GM15510 (cell line): Measurements from ENCODE around the gene FXYD3.

Experiments used
- POLR2A ChIP-seq: IDR thresholded peaks from 3 replicates; pipeline ENCODE4 v1.6.1; 2011; ENCODE audit warnings: borderline replicate concordance; ENCODE audit not compliant: insufficient read length; ENCODE audit errors: extremely low read depth

Gene FXYD3

GRCh38 chr19:35079826-35080225 lies 35.8 kb upstream of the FXYD3 start:
- TF ChIP-seq POLR2A: no peak

DNA sequence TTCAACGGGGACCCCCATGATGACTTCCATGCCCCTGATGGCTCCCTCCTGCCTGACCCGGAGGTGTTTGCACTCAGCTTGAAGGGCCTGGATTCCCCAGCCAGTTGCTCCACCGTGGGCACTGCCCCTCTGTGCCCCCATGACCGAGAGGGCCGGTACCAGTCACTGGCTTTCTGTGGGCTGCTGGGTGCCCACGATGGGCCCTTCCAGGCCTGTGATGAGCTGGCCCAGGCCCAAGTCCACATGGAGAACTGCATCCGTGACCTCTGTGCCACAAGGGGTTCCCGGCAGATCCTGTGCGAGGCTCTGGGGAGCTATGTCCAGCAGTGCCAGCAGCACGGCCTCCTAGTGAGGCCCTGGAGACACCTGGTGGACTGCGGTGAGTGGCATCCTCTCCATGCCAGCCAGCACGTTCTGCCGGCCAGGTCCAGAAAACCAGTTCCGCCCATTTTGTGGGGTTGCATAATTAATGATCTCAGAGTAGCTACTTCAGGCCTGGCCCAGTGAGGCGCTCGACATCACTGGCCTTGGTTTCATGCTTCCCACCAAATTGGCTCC lies 34.9 kb upstream of the FXYD3 start:
- TF ChIP-seq POLR2A: no peak

DNA sequence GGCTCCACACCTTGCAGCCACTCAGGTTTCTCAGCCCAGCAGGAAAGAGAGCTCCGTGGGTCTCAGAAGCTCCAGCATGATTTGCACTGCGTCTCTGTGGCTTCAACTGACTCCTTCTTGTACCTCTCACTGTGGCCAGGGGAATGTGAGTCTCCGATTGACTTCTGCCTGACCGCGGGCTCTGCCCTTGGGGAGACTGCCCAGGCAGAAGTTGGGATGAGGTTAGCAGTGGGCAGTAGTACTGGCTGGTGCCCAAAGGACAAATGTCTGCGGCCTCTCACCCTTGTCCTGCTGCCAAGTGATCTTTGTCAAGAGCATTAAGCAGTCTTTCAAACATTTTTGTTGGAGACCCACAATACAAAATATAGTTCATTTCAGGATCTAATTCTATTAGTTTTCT lies 34.4 kb upstream of the FXYD3 start:
- no peak for TF ChIP-seq POLR2A

DNA sequence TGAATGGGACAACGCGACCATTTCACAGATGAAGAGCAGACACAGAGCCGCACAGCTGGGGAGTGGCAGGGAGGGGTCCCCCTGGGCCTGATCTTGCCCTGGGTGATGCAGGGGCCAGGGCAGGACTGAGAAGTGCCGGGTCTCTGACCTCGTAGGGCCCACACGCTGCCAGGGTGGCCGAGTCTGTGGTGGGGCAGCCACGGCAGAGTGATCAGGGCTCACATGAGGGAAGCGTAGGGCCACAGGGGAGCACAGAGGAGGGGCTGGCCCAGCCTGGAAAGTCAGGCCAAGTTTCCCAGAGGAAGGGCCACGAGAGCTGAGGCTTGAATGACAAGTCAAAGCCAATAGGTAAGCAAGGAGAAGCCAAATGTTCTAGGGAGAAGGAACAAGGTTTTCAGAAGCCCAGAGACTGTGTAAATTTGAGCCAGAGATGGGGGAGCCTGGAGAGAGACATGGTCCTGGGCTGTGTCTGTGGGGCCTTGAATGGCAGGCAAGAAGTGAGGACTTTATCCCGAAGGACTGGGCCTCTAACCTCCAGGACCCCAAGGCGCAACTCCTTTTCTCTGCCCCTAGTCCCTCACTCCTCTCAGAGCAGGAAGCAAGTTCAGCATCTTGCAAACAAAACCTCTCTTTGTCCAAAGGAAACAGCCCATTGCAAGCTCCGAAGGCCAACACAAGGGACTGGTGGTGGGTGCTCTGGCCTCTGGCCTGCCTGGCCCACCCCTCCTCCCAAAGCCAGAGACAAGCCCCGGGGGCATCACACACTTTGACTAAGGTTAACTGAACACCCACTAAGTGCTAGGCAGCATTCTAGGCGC lies 31.7 kb upstream of the FXYD3 start:
- TF ChIP-seq POLR2A: no peak

- TF ChIP-seq POLR2A: no peak
Observed at GRCh38 chr19:35084509-35084762, 31.2 kb upstream of the FXYD3 start.

- TF ChIP-seq POLR2A: no peak
Observed at GRCh38 chr19:35085947-35086346, 29.7 kb upstream of the FXYD3 start.

DNA sequence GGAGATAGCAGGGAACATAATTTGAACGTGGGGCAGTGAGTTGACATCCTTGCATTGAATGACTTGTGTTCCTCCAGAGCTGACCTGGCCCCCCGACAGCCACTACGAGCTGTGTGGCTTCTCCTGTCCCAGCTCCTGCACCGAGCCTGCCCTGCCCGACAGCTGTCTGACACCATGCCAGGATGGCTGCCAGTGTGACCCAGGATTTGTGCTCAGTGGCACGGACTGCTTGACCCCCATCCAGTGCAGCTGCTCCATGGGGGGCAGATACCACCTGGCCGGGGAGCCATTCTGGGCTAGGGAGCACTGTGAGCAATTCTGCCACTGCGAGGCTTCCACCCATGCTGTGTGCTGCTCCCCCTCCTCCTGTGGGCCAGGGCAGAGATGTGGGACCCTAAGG lies 29.2 kb upstream of the FXYD3 start:
- no peak for TF ChIP-seq POLR2A

GRCh38 chr19:35087393-35087792 lies 28.2 kb upstream of the FXYD3 start:
- no peak for TF ChIP-seq POLR2A

GRCh38 chr19:35088131-35088913 lies 27.3 kb upstream of the FXYD3 start:
- TF ChIP-seq POLR2A: no peak

- no peak for TF ChIP-seq POLR2A
Observed at GRCh38 chr19:35089554-35089953, 26.1 kb upstream of the FXYD3 start.

GRCh38 chr19:35090160-35090505 lies 25.5 kb upstream of the FXYD3 start:
- no peak for TF ChIP-seq POLR2A

- TF ChIP-seq POLR2A: no peak
Observed at GRCh38 chr19:35090506-35091214, 25.0 kb upstream of the FXYD3 start.

DNA sequence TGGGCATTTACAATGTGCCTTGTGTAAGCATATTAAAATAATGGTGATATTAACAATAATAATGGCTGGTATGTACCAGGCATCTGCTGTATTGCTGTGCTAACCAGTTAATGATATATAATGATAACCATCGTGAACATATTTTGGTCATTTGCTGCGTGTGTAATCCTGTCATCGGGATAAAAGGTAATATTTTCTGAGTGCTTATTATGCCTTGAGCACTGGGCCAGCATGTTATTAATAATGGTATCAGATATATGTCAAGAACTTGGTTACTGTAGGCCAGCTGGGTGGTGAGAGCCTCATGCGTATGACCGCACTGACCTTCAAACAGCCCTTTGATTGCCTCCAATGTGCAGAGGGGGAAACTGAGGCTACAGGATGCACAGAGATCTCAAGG lies 22.2 kb upstream of the FXYD3 start:
- no peak for TF ChIP-seq POLR2A

- TF ChIP-seq POLR2A: no peak
Observed at GRCh38 chr19:35093941-35094647, 21.5 kb upstream of the FXYD3 start.

- TF ChIP-seq POLR2A: no peak
Observed at GRCh38 chr19:35094656-35095055, 21.0 kb upstream of the FXYD3 start.
